ENCODE measurements around the gene TTN. TPM values are rescaled to one million over a fixed set of nuclear protein-coding genes. Genes with fewer than 3 reads are reported as not detected.
A peak's percentile ranks its signal among the peaks of the same experiment; 100 is the strongest.

TTN gene
- total and polyA plus RNA-seq, 2 of the 4 experiments (the other 2 are of a cell fraction): 0.02 to 0.18 TPM

GRCh38 chr2:178523596-178524134 is 283.6 kb downstream of the TTN start (continued):
- no peak for TF ChIP-seq ELK1 (IDR thresholded peaks at IDR 0.05; ENCODE audit: borderline replicate concordance, low read depth, low read length)

GRCh38 chr2:178522950-178523595 is 284.1 kb downstream of the TTN start:
- CTCF ChIA-PET: interaction anchor here (0.6 to 1.3 kb wide), 3 partner anchors 8 to 121 kb away, joined by 3 to 4 read pairs (median 3); no protein-coding TSS in a partner anchor
- peak overlapping the region; percentile 77 for H3K4ac ChIP-seq (ENCODE audit: low read depth, low read length)
- peak overlapping the region; percentile 79 for H2AK9ac ChIP-seq (replicated peaks; ENCODE audit: low read depth, low read length, poor library complexity)
- intact Hi-C loops (cut with micrococcal nuclease): loop anchor here (5.0 kb wide), 1 partner anchor 411 kb away; the partner anchor contains the start of gene RBM45
- H3K23ac ChIP-seq (ENCODE audit: low read depth, low read length): peak overlapping the region; percentile 90; the same call in 1 of the 2 replicates
- H4K5ac ChIP-seq (ENCODE audit: low read depth, low read length): peak overlapping the region; percentile 98
- in situ Hi-C loops (cut with MboI; ENCODE audit: low sequenced_read_pairs): no loop called here
- H3K27me3 ChIP-seq (ENCODE audit: control insufficient read depth, insufficient read depth, low read length): no peaks in the 10 kb centered on the region
- POLR2A ChIA-PET (ENCODE audit: unreplicated experiment): interaction anchor here (0.9 kb wide), 1 partner anchor 72 kb away, joined by 3 read pairs; the partner anchor contains the start of genes PJVK and PRKRA
- peak overlapping the region; percentile 53 for H4K91ac ChIP-seq (ENCODE audit: insufficient read depth, low read depth, low read length)
- H2BK15ac ChIP-seq (ENCODE audit: low read depth, low read length): no peak overlapping the region; the same call in 2 of the 3 replicates
- H3K14ac ChIP-seq (replicated peaks; ENCODE audit: low read depth, low read length): peak overlapping the region; percentile 77
- peak overlapping the region; percentile 85 for H3K27ac ChIP-seq (ENCODE audit: insufficient read depth, low read length)
- H3K9me1 ChIP-seq (ENCODE audit: insufficient read depth, low read length): peaks cover 6% of the 10 kb centered on the region; the same call in 1 of the 2 replicates
- peak overlapping the region; percentile 98 for H3K9ac ChIP-seq (ENCODE audit: low read depth, low read length)
- H3K4me1 ChIP-seq (ENCODE audit: control insufficient read depth, insufficient read depth, low read length): no peaks in the 10 kb centered on the region
- H3K56ac ChIP-seq (ENCODE audit: extremely low read depth, insufficient read depth, low read length): peak overlapping the region; percentile 75; the same call in 1 of the 2 replicates
- H3K4me2 ChIP-seq (ENCODE audit: low read depth, low read length): peak overlapping the region; percentile 73
- no peak overlapping the region for H2BK20ac ChIP-seq (ENCODE audit: low read depth, low read length)
- H3K9me3 ChIP-seq (ENCODE audit: control insufficient read depth, insufficient read depth, low read length): no peaks in the 10 kb centered on the region
- H4K8ac ChIP-seq (ENCODE audit: low read depth in 2 of 2, low read length in 2 of 2): peak overlapping the region; percentile 46 to 93; a peak in 3 of 4 replicates
- no TSS peak for BruUV-seq (replicated peaks)
- dilution Hi-C loops (cut with HindIII; ENCODE audit: low sequenced_read_pairs, unreplicated experiment): no loop called here
- H2AFZ ChIP-seq (replicated peaks; ENCODE audit: low read length, poor library complexity): peak overlapping the region; percentile 91
- no peaks in the 10 kb centered on the region for H4K20me1 ChIP-seq (ENCODE audit: insufficient read depth, low read length)
- H2BK120ac ChIP-seq (ENCODE audit: low read depth, low read length): no peak overlapping the region
- H2BK5ac ChIP-seq (ENCODE audit: low read depth, low read length, poor library complexity, severe bottlenecking): peak overlapping the region; percentile 76
- H3K79me1 ChIP-seq (ENCODE audit: low read depth in 1 of 2, low read length in 2 of 2): peaks cover 10 to 24% of the 10 kb centered on the region in 2 experiments; a peak in 3 of 4 replicates
- H3K18ac ChIP-seq (ENCODE audit: low read depth, low read length): peak overlapping the region; percentile 70; the same call in 1 of the 2 replicates
- H3K36me3 ChIP-seq (ENCODE audit: control insufficient read depth, insufficient read depth, low read length): peaks cover 4% of the 10 kb centered on the region; the same call in 1 of the 2 replicates
- peak; percentile 97 for ATAC-seq (ENCODE audit: low read depth)
- peak overlapping the region; percentile 63; the same call in 1 of the 2 replicates for H2AK5ac ChIP-seq (ENCODE audit: low read depth, low read length)
- DNase-seq: peak; percentile 79
- 19% methylated on average over 4 of the region's 25 CpGs; no CpG with 5 or more reads in 1 of the 2 experiments for WGBS, 2 experiments (ENCODE audit: extremely low coverage in 2 of 2, insufficient read length in 1 of 2)
- peak overlapping the region; percentile 96 for H3K4me3 ChIP-seq (ENCODE audit: insufficient read depth, low read depth, low read length)
- peak; percentile 61 for TF ChIP-seq MAFK (IDR thresholded peaks at IDR 0.05; ENCODE audit: low read depth, low read length)
- peak; percentile 28 for TF ChIP-seq SMC3 (IDR thresholded peaks at IDR 0.05; ENCODE audit: low read depth, low read length)
- TF ChIP-seq NFE2L2 (IDR thresholded peaks at IDR 0.05; ENCODE audit: low read depth, low read length): no peak
- TF ChIP-seq USF2 (IDR thresholded peaks at IDR 0.05; ENCODE audit: low read depth, low read length): no peak
- TF ChIP-seq ELK1 (IDR thresholded peaks at IDR 0.05; ENCODE audit: borderline replicate concordance, low read depth, low read length): no peak
- TF ChIP-seq MAZ (IDR thresholded peaks at IDR 0.05; ENCODE audit: borderline replicate concordance, low read depth, low read length): peak; percentile 84
- 0 out of 2 replicates have a peak, but pooled peaks have one; percentile 53 for TF ChIP-seq CHD1 (IDR thresholded peaks at IDR 0.05; ENCODE audit: low read depth, low read length)
- peak; percentile 33 for TF ChIP-seq RCOR1 (IDR thresholded peaks at IDR 0.05; ENCODE audit: insufficient replicate concordance, low read length)
- TF ChIP-seq RAD21 (IDR thresholded peaks at IDR 0.05; ENCODE audit: low read length): peak; percentile 45
- TF ChIP-seq POLR2A (IDR thresholded peaks at IDR 0.05; ENCODE audit: low read depth, low read length): peak; percentile 63; the same call in 1 of the 2 replicates
- TF ChIP-seq FOS (IDR thresholded peaks at IDR 0.05; ENCODE audit: low read depth, low read length): no peak

Measured in IMR-90 (cell line).